HG03520 (cell line): ENCODE results near the gene RBCK1.
"Not testable (repeated sequence)": the region's sequence is repeated elsewhere in the genome, so short reads cannot be mapped to it uniquely, and the experiment has no call there.

Experiments used
- ATAC-seq: cut with Tn5 transposase; IDR thresholded peaks from one replicate; pipeline ENCODE4 v1.9.1; 2021; ENCODE audit warnings: mild to moderate bottlenecking, moderate library complexity; ENCODE audit not compliant: unreplicated experiment

RBCK1 gene

GRCh38 chr20:462199-462991, 54.3 kb downstream of the RBCK1 start, which contains the start of gene TBC1D20:
Gene TBC1D20 (minus strand): TSS chr20:462533. CDS start chr20:462405, 128 bp downstream.
- ATAC-seq = peak; percentile 82

- ATAC-seq = no peak
Observed at GRCh38 chr20:467755-468154, 59.7 kb downstream of the RBCK1 start.

GRCh38 chr20:469746-470490, 61.8 kb downstream of the RBCK1 start:
- no peak for ATAC-seq

- ATAC-seq = no peak
Observed at GRCh38 chr20:472137-472846, 64.2 kb downstream of the RBCK1 start.

GRCh38 chr20:472889-473292, 64.8 kb downstream of the RBCK1 start:
- no peak for ATAC-seq

GRCh38 chr20:474581-474980, 66.5 kb downstream of the RBCK1 start:
- no peak for ATAC-seq

- ATAC-seq = no peak
Observed at GRCh38 chr20:475463-476357, 67.6 kb downstream of the RBCK1 start.

GRCh38 chr20:476561-477249, 68.6 kb downstream of the RBCK1 start:
- not testable (repeated sequence) for ATAC-seq

- ATAC-seq = no peak
Observed at GRCh38 chr20:478010-478948, 70.2 kb downstream of the RBCK1 start.

- no peak for ATAC-seq
Observed at GRCh38 chr20:478949-479429, 70.9 kb downstream of the RBCK1 start.

- no peak for ATAC-seq
Observed at GRCh38 chr20:479487-479886, 71.4 kb downstream of the RBCK1 start.

- ATAC-seq = no peak
Observed at GRCh38 chr20:480044-480443, 71.9 kb downstream of the RBCK1 start.

GRCh38 chr20:481167-481566, 73.1 kb downstream of the RBCK1 start:
- ATAC-seq = no peak
